Measurements from ENCODE around the gene CERS5.
A peak's percentile ranks its signal among the peaks of the same experiment; 100 is the strongest.
"Not testable (repeated sequence)": the region's sequence is repeated elsewhere in the genome, so short reads cannot be mapped to it uniquely, and the experiment has no call there.

Gene CERS5

GRCh38 chr12:50160643-50161042, 6.5 kb downstream of the CERS5 start:
- Histone ChIP-seq H3K4me2 (ENCODE audit: low read length) (no peak overlapping the region), H2BK120ac (ENCODE audit: insufficient read depth, low read length, poor library complexity) (no peak overlapping the region), H2BK5ac (ENCODE audit: low read depth, low read length, poor library complexity) (no peak overlapping the region), H3K18ac (ENCODE audit: low read length) (no peak overlapping the region), H4K12ac (ENCODE audit: low read depth, low read length) (no peak overlapping the region), H2AFZ (ENCODE audit: insufficient read depth, low read length, poor library complexity) (no peak overlapping the region), H3K4me3 (ENCODE audit: low read depth, low read length) (no peak overlapping the region), H2BK12ac (ENCODE audit: low read length) (no peak overlapping the region), H3K14ac (ENCODE audit: low read length) (no peak overlapping the region), H4K8ac (ENCODE audit: low read depth, low read length) (no peak overlapping the region), H3K9ac (ENCODE audit: low read length) (no peak overlapping the region), H3K36me3 (ENCODE audit: control insufficient read depth in 1 of 2, insufficient read depth in 2 of 2, low read length in 2 of 2) (peaks cover 1 to 2% of the 10 kb centered on the region in 2 experiments), H3K23ac (ENCODE audit: low read length) (no peak overlapping the region), H2AK5ac (ENCODE audit: low read length) (no peak overlapping the region), H4K91ac (ENCODE audit: low read depth, low read length) (no peak overlapping the region), H3K79me2 (ENCODE audit: control insufficient read depth, insufficient read depth, low read length, poor library complexity) (peaks cover 1% of the 10 kb centered on the region), H3K79me1 (ENCODE audit: low read length) (no peaks in the 10 kb centered on the region), H3K27me3 (ENCODE audit: insufficient read depth, low read length) (no peaks in the 10 kb centered on the region), H3K4me1 (ENCODE audit: control insufficient read depth in 1 of 2, insufficient read depth in 2 of 2, low read length in 2 of 2) (no peaks in the 10 kb centered on the region), H3K27ac (ENCODE audit: low read depth, low read length) (no peak overlapping the region), H3K4ac (ENCODE audit: low read depth, low read length) (no peak overlapping the region), H3K9me3 (ENCODE audit: insufficient read depth, low read depth, low read length) (no peaks in the 10 kb centered on the region)
- no peak for DNase-seq

DNA sequence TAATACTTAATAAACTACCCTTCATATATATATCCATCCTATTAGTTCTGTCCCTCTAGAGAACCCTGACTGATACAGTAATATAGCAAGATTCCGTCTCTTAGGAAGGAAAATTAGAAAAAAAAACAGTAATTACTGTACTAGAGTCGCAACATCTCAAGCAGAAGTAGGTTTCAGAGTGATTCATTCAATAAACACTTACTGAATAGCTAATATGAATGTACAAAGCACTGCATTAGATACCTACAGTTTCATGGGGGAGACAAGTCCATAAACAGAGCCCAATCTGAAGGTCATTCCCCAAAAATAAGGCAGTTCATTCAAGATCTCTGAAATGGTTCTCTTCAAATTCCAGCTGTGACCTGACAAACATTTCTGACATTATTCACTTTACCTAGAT, 9.9 kb downstream of the CERS5 start:
- Histone ChIP-seq H4K12ac (ENCODE audit: low read depth, low read length) (no peak overlapping the region), H3K4me1 (ENCODE audit: control insufficient read depth in 1 of 2, insufficient read depth in 2 of 2, low read length in 2 of 2) (no peaks in the 10 kb centered on the region), H3K18ac (ENCODE audit: low read length) (no peak overlapping the region), H3K27me3 (ENCODE audit: insufficient read depth, low read length) (no peaks in the 10 kb centered on the region), H3K9ac (ENCODE audit: low read length) (no peak overlapping the region), H2BK120ac (ENCODE audit: insufficient read depth, low read length, poor library complexity) (no peak overlapping the region), H3K4me3 (ENCODE audit: low read depth, low read length) (no peak overlapping the region), H3K23ac (ENCODE audit: low read length) (no peak overlapping the region), H3K79me2 (ENCODE audit: control insufficient read depth, insufficient read depth, low read length, poor library complexity) (no peaks in the 10 kb centered on the region), H3K36me3 (ENCODE audit: control insufficient read depth in 1 of 2, insufficient read depth in 2 of 2, low read length in 2 of 2) (peaks cover 0 to 2% of the 10 kb centered on the region in 2 experiments), H3K79me1 (ENCODE audit: low read length) (no peaks in the 10 kb centered on the region), H3K27ac (ENCODE audit: low read depth, low read length) (no peak overlapping the region), H4K91ac (ENCODE audit: low read depth, low read length) (no peak overlapping the region), H2BK12ac (ENCODE audit: low read length) (no peak overlapping the region), H3K14ac (ENCODE audit: low read length) (no peak overlapping the region), H3K4me2 (ENCODE audit: low read length) (no peak overlapping the region), H2AK5ac (ENCODE audit: low read length) (no peak overlapping the region), H2BK5ac (ENCODE audit: low read depth, low read length, poor library complexity) (no peak overlapping the region), H3K9me3 (ENCODE audit: insufficient read depth, low read depth, low read length) (no peaks in the 10 kb centered on the region), H2AFZ (ENCODE audit: insufficient read depth, low read length, poor library complexity) (no peak overlapping the region), H4K8ac (ENCODE audit: low read depth, low read length) (no peak overlapping the region), H3K4ac (ENCODE audit: low read depth, low read length) (no peak overlapping the region)
- WGBS (ENCODE audit: extremely low coverage, insufficient coverage, insufficient read length): no CpG with 5 or more reads among the region's 2 CpGs
- DNase-seq: no peak

DNA sequence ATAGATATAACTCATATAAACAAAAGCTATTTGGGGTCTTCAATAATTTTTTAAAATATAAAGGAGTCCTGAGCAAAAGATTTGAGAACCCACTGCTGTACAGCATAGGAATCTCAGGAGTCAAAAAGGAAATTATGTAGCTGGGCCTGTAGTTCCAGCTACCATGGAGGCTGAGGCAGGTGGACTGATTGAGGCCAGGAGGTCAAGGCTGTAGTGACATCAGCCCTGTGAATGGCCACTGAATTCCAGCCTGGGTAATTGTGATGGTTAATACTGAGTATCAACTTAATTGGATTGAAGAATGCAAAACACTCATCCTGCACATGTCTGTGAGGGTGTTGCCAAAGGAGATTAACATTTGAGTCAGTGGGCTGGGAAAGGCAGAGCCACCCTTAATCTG, 10.5 kb downstream of the CERS5 start:
- no peak overlapping the region for H3K4ac ChIP-seq (ENCODE audit: low read depth, low read length)
- H2AFZ ChIP-seq (ENCODE audit: insufficient read depth, low read length, poor library complexity): no peak overlapping the region

DNA sequence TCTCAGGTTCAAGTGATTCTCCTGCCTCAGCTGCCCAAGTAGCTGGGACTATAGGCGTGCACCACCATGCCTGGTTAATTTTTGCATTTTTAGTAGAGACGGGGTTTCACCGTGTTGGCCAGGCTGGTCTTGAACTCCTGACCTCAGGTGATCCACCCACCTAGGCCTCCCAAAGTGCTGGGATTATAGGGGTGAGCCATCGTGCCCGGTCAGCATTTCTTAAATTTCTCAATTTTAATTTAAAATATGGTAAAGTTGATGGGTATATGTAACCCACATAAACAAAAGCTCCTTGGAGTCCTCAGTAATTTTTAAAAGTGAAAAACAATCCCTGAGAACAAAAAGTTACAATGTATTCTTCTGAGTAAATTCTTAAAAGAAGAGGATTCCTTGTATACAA, 12.2 kb downstream of the CERS5 start:
- H2AK5ac ChIP-seq (ENCODE audit: low read length); H3K79me1 ChIP-seq (ENCODE audit: low read length); H3K79me2 ChIP-seq (ENCODE audit: control insufficient read depth, insufficient read depth, low read length, poor library complexity); H3K4me1 ChIP-seq (ENCODE audit: control insufficient read depth in 1 of 2, insufficient read depth in 2 of 2, low read length in 2 of 2); H3K18ac ChIP-seq (ENCODE audit: low read length); H4K91ac ChIP-seq (ENCODE audit: low read depth, low read length); H3K27me3 ChIP-seq (ENCODE audit: insufficient read depth, low read length); H2BK5ac ChIP-seq (ENCODE audit: low read depth, low read length, poor library complexity); H4K12ac ChIP-seq (ENCODE audit: low read depth, low read length); H4K8ac ChIP-seq (ENCODE audit: low read depth, low read length); H3K27ac ChIP-seq (ENCODE audit: low read depth, low read length); H2BK12ac ChIP-seq (ENCODE audit: low read length); H3K4me2 ChIP-seq (ENCODE audit: low read length); H3K9ac ChIP-seq (ENCODE audit: low read length); DNase-seq; H2AFZ ChIP-seq (ENCODE audit: insufficient read depth, low read length, poor library complexity); H2BK120ac ChIP-seq (ENCODE audit: insufficient read depth, low read length, poor library complexity); H3K23ac ChIP-seq (ENCODE audit: low read length); H3K9me3 ChIP-seq (ENCODE audit: insufficient read depth, low read depth, low read length); H3K14ac ChIP-seq (ENCODE audit: low read length); H3K36me3 ChIP-seq (ENCODE audit: control insufficient read depth in 1 of 2, insufficient read depth in 2 of 2, low read length in 2 of 2); H3K4ac ChIP-seq (ENCODE audit: low read depth, low read length); H3K4me3 ChIP-seq (ENCODE audit: low read depth, low read length): not testable (repeated sequence)
- WGBS (ENCODE audit: extremely low coverage, insufficient coverage, insufficient read length): no CpG with 5 or more reads among the region's 5 CpGs

More for the DNA sequence above, 10.5 kb downstream of the CERS5 start:
- no peak overlapping the region for H3K27ac ChIP-seq (ENCODE audit: low read depth, low read length)
- no peak overlapping the region for H2BK120ac ChIP-seq (ENCODE audit: insufficient read depth, low read length, poor library complexity)
- H3K18ac ChIP-seq (ENCODE audit: low read length): no peak overlapping the region
- H3K79me2 ChIP-seq (ENCODE audit: control insufficient read depth, insufficient read depth, low read length, poor library complexity): no peaks in the 10 kb centered on the region
- H2BK5ac ChIP-seq (ENCODE audit: low read depth, low read length, poor library complexity): no peak overlapping the region
- no peak overlapping the region for H3K14ac ChIP-seq (ENCODE audit: low read length)
- H2AK5ac ChIP-seq (ENCODE audit: low read length): no peak overlapping the region
- H3K23ac ChIP-seq (ENCODE audit: low read length): no peak overlapping the region
- H3K9ac ChIP-seq (ENCODE audit: low read length): no peak overlapping the region
- no peak overlapping the region for H4K8ac ChIP-seq (ENCODE audit: low read depth, low read length)
- no peak overlapping the region for H2BK12ac ChIP-seq (ENCODE audit: low read length)
- H3K4me3 ChIP-seq (ENCODE audit: low read depth, low read length): no peak overlapping the region
- H3K4me1 ChIP-seq (ENCODE audit: control insufficient read depth in 1 of 2, insufficient read depth in 2 of 2, low read length in 2 of 2): no peaks in the 10 kb centered on the region
- peak; percentile 74 to 83 for DNase-seq
- no peak overlapping the region for H3K4me2 ChIP-seq (ENCODE audit: low read length)
- H3K79me1 ChIP-seq (ENCODE audit: low read length): no peaks in the 10 kb centered on the region
- peaks cover 0 to 2% of the 10 kb centered on the region in 2 experiments for H3K36me3 ChIP-seq (ENCODE audit: control insufficient read depth in 1 of 2, insufficient read depth in 2 of 2, low read length in 2 of 2)
- no peak overlapping the region for H4K12ac ChIP-seq (ENCODE audit: low read depth, low read length)
- no peaks in the 10 kb centered on the region for H3K9me3 ChIP-seq (ENCODE audit: insufficient read depth, low read depth, low read length)
- H4K91ac ChIP-seq (ENCODE audit: low read depth, low read length): no peak overlapping the region
- no peaks in the 10 kb centered on the region for H3K27me3 ChIP-seq (ENCODE audit: insufficient read depth, low read length)
